HG03442 (cell line): ENCODE results near the gene AMPH.

Experiments used
- ATAC-seq: cut with Tn5 transposase; IDR thresholded peaks from one replicate; pipeline ENCODE4 v1.9.1; 2021; ENCODE audit warnings: mild to moderate bottlenecking, moderate library complexity; ENCODE audit not compliant: unreplicated experiment

AMPH gene

DNA sequence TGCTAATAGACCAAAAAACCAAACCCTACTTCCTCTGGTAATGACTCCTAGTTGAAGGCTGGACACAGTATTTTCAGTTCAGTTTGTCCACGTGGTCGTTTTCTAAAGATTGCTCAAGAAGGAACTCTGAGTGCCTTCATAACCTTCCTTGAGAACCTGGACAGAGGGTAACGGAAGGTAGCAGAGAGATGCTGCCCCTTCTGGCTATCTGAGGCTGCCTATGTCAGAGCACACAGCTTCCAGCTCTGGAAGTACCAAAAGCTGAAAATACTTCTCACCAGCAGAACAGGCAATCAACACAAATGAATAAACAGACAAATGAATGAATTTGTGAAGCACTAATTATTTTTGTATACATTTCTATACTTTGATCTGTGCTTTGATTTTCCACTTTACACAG, 85.2 kb downstream of the AMPH start:
- ATAC-seq, result no peak

DNA sequence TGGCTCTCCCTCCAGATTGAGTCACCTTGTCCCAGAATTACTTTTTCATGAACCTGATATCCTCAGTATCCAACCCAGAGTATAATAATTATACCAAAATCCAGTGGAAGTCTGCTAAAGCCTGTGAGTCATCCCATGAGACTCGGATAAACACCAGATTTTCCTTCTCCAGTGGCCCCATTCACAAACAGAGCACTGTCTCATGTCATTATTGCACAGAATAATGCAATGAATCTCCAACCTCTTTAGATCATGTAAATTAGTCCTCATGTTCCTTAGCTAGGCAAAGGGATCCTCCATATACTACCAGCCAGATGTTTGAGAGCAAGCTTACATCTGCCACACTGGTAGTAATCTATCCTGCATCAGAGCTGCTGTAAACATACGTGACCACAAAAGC, 89.0 kb downstream of the AMPH start:
- no peak for ATAC-seq

DNA sequence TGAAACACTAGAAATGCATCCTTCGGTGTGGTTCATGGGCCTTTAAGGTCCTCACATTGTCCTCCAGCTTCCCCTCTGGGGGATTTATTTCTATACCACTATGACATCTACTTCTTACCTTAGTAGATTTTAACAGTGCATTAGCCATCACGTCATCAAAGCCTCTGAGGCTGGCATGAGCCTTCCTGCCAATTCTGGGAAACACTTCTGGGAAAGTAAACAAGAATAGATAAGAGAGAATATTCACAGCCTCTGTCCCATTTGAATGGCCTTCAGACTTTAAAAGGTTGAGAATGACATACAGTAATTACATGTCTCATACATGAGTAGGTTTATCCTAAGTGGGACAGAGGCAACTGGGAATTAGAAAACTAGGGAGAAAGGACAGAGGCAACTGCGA, 89.7 kb downstream of the AMPH start:
- ATAC-seq, result no peak

- ATAC-seq, result no peak
These were observed 91.6 kb downstream of the AMPH start for GRCh38 chr7:38539477-38540081.

DNA sequence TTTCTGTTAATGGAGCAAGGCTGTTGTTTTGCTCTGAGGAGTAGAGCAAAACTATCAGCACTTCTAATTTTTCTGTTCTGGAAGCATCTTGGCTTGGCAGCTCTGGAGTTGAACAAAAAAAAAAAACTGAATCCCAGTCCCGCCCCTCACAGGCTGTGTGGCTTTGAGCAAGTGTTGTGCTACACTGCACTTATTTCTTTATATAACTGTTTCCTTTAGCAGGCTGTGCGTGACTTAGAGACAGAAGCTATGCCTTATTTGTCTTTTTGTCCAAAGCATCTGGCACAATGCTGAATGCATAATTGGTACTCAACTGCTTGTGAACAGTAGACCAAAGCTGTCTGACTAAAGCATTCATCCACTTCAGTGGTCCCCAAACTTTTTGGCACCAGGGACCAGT, 96.1 kb downstream of the AMPH start:
- no peak for ATAC-seq

DNA sequence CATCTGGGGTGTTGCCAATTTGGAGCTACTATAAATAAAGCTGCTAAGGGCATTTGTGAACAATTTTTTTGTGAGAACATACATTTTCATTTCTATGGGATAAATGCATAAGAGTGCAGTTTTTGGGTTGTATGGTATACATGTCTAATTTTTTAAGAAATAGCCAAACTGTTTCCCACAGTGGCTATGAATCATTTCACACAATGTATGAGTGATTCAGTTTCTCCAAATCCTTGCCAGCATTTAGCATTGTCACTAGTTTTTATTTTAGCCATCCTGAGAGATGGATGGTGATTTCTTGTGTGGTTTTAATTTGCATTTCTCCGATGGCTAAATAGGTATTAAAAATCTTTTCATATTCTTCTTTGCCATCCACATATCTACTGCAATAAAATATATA, 105.3 kb downstream of the AMPH start:
- ATAC-seq, result no peak

GRCh38 chr7:38524786-38525185, 106.4 kb downstream of the AMPH start:
- no peak for ATAC-seq

- ATAC-seq, result no peak
These were observed 110.4 kb downstream of the AMPH start for GRCh38 chr7:38520741-38521140.

- no peak for ATAC-seq
These were observed 112.6 kb downstream of the AMPH start for GRCh38 chr7:38518541-38518940.

- ATAC-seq, result no peak
These were observed 118.5 kb downstream of the AMPH start for GRCh38 chr7:38512704-38513103.

GRCh38 chr7:38512291-38512690, 118.9 kb downstream of the AMPH start:
- no peak for ATAC-seq

GRCh38 chr7:38507384-38507783, 123.8 kb downstream of the AMPH start:
- ATAC-seq, result no peak

DNA sequence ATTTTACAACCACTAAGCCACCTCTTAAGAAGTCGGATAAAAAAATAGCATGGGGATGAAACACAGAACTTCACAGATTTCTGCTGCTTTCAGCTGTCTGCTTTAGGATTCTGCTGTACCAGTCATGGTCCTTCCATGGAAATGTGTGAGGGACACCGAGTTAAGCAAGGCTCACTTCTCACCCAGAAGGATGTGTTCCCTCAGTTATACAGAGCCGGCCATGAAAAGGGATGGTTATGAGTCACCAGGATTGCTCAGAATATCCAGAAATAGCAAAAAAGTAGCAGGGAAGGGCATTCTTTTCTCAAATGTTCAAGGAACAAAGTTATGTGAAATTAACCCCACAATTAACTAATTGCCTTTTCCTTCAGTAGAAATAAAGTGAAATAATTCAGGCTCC, 124.4 kb downstream of the AMPH start:
- no peak for ATAC-seq

DNA sequence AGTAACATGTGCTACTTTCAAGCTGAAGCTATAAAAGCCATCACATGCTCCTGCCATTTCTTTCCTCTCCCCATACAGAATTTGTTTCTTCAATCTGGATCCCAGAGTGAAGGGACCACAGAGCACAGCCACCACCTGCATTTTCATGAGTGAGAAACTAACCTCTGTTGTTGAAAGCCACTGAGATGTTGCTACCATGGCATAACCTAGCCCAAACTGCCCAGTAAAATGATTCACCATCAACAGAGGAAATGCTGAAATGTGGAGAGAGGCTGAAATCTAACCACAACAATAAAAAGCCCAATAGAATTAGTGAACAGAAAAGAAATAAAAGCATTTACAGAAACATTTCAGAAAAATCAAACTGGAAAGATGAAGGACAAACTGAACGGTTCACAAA, 125.2 kb downstream of the AMPH start:
- no peak for ATAC-seq

DNA sequence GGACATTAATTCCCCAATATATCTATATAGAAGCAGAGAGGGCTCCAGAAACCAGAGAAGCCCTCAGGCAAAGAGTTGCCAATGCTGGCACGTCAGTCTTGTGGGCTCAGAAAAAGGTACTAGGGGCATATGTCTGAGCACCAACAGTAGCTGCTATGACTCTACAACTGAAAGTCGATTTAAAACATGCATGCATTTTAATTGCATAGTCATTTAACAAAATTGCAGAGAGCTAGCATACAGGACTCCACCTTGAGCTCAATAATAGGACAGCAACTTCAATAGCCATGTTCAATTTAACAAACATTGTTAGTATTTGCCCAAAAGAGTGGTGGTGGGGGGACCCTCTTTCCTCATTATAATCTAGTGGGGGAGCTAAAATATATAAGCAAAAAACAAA, 126.5 kb downstream of the AMPH start:
- ATAC-seq, result no peak

DNA sequence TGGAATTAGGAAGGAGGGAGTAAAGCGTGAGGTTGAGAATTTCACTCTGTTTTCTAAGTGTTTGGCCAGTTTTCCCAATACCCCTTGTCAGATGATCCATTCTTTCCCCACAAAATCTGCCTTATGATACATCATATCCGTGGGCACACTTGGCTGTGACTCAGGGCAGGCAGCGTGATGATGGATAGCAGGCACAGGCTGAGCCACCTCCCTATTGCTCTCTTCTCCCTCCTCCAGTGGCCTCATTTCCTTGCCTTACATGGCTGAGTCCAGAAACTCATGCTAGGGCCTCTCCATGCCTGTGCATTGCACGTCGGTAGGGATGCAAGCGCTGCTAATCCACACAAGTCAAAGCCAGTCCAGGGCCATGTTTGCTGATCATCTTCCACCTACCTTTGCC, 128.3 kb downstream of the AMPH start:
- no peak for ATAC-seq

GRCh38 chr7:38502289-38502688, 128.9 kb downstream of the AMPH start:
- no peak for ATAC-seq

DNA sequence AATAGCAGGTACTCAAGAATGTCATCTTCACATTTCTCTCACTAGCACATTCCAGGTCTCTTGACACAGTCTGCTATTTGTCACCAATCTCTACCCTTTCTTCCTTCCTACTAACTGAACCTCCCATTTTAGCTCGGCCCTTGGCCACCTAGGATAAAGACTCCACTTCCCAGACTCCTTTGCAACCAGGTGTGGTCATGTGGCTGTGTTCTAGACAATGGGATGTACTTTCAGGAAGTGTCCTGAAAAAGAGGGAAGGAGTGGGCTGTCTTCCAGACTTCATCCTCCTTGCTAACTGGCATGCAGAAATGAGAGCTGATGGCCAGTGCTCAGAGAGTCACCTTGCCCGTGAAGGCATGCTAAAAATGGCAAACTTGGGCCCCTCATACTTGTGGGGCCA, 139.2 kb downstream of the AMPH start:
- no peak for ATAC-seq

DNA sequence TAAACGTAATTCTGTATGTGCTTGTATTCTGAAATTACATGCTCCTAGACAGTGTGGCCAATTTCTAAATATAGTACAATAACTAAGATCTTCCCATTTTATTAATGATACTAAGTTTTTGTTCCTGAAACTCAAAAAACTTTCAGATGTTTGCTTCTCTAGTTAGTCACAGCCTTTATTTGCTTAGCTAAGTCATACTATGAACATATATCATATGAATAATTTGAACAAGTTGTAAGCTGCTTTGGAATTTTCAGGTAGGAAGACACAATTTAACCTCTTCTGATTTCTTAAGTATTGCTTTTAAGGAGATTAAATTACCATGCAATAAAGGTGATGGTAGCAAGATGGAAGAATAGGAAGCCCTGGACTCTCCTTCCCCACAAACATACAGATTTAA, 148.7 kb downstream of the AMPH start:
- no peak for ATAC-seq

DNA sequence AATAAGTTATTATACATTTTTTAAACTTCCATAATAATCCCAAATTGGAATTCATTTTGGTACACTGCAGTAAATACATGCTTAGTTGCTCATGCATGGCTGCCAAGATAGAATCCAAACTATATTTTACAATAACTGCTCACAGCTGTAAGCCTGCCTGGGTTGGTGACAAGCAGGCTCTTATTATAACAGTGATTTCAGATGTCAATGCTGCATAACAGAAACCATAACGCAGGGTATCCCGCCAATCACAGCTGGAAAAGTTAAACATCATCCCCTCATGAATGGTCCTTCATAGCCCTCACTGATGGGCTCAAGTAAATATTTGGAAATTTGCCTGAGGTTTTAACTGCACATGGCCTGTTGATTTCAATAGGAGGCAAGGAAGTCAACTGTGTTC, 149.8 kb downstream of the AMPH start:
- no peak for ATAC-seq

- no peak for ATAC-seq
These were observed 152.8 kb downstream of the AMPH start for GRCh38 chr7:38478404-38478803.

DNA sequence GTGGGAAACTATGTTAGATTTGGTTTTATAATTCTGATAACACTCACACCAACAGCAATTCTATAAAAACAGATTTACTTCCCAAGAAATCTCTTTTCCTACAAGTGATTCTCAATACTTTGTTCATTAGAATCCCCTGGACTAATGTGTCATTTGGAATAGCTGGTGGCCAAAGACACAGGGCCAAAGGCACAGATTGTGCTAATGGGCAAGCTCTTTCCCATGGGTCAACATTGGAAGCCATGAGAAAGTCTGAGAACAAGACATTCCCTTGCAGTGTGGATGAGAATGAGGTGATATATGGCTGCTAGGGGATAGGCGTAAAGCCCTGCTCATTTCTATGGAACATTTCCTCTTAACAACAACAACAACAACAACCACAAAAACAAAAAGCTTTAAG, 153.8 kb downstream of the AMPH start:
- ATAC-seq, result no peak

- ATAC-seq, result no peak
These were observed 154.4 kb downstream of the AMPH start for GRCh38 chr7:38476764-38477163.

- ATAC-seq, result no peak
These were observed 165.2 kb downstream of the AMPH start for GRCh38 chr7:38465956-38466355.
